ENCODE data around the gene DUOXA2.

The DUOXA2 gene

GRCh38 chr15:45156744-45157455, 42.8 kb downstream of the DUOXA2 start:
- H3K4me3 ChIP-seq (ENCODE audit: low read length) = no peak overlapping the region
- no peak for DNase-seq (ENCODE audit: low read depth)
- TF ChIP-seq CTCF (conservative IDR thresholded peaks at IDR 0.05; ENCODE audit: low read depth, low read length) = no peak

GRCh38 chr15:45157974-45158373, 43.8 kb downstream of the DUOXA2 start:
- no peak overlapping the region for H3K4me3 ChIP-seq (ENCODE audit: low read length)
- no peak for TF ChIP-seq CTCF (conservative IDR thresholded peaks at IDR 0.05; ENCODE audit: low read depth, low read length)
- no peak for DNase-seq (ENCODE audit: low read depth)

GRCh38 chr15:45161666-45162065, 47.5 kb downstream of the DUOXA2 start:
- no peak for TF ChIP-seq CTCF (conservative IDR thresholded peaks at IDR 0.05; ENCODE audit: low read depth, low read length)
- no peak for DNase-seq (ENCODE audit: low read depth)
- no peak overlapping the region for H3K4me3 ChIP-seq (ENCODE audit: low read length)

GRCh38 chr15:45162771-45163507, 48.8 kb downstream of the DUOXA2 start:
- H3K4me3 ChIP-seq (ENCODE audit: low read length) = no peak overlapping the region
- DNase-seq (ENCODE audit: low read depth) = peak; percentile 46
- peak; percentile 98 for TF ChIP-seq CTCF (conservative IDR thresholded peaks at IDR 0.05; ENCODE audit: low read depth, low read length)

DNA sequence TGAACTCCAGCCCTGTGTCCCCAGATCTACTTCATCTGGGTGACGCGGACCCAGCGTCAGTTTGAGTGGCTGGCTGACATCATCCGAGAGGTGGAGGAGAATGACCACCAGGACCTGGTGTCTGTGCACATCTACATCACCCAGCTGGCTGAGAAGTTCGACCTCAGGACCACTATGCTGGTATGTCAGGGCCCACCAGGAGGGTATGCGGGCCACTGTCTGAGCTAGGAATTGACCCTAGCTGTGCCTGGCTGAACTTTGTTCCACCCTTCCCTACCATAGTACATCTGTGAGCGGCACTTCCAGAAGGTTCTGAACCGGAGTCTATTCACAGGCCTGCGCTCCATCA, 49.4 kb downstream of the DUOXA2 start:
- H3K4me3 ChIP-seq (ENCODE audit: low read length) = no peak overlapping the region
- DNase-seq (ENCODE audit: low read depth) = no peak
- no peak for TF ChIP-seq CTCF (conservative IDR thresholded peaks at IDR 0.05; ENCODE audit: low read depth, low read length)

GRCh38 chr15:45164914-45165313, 50.8 kb downstream of the DUOXA2 start:
- no peak overlapping the region for H3K4me3 ChIP-seq (ENCODE audit: low read length)
- no peak for TF ChIP-seq CTCF (conservative IDR thresholded peaks at IDR 0.05; ENCODE audit: low read depth, low read length)
- no peak for DNase-seq (ENCODE audit: low read depth)

DNA sequence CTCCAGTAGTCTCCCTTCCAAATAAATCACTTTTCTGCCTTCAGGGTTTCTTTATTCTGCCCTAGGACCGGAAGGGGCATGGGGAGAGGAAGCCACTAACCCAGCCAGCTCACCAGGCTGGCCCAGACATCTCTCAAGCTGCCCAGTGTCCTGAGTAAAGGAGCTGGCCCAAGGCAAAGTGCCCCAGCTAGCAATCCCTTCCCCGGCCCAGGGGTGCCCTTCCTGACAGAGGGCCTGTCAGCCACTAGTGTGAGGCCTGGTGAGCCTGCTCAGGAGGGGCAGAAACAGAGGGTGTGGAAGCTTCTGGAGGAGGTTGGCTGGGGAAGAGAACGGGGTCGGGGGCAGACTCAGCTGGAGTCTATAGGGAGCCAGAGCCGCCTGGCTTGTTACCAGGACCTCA, 51.4 kb downstream of the DUOXA2 start:
- TF ChIP-seq CTCF (conservative IDR thresholded peaks at IDR 0.05; ENCODE audit: low read depth, low read length) = no peak
- H3K4me3 ChIP-seq (ENCODE audit: low read length) = no peak overlapping the region
- no peak for DNase-seq (ENCODE audit: low read depth)
